WTC11 (cell line): ENCODE data around the gene STK32C. TPM values are rescaled to one million over a fixed set of nuclear protein-coding genes. Genes with fewer than 3 reads are reported as not detected.

Experiments used
- ATAC-seq: fragments of 200-7000 bp; cut with Tn5 transposase; 2 replicates; pipeline ENCODE4 v1.10.0; 2021; ENCODE audit warnings: mild to moderate bottlenecking, moderate library complexity
- CTCF ChIA-PET: fragments of 300-600 bp; sonication (Branson Sonifier 250); formaldehyde crosslinking; loops from one replicate; lab custom pipeline; 2021; ENCODE audit warnings: antibody characterized with exemption; lab: Charles Lee
- POLR2A ChIA-PET: fragments of 350-600 bp; sonication (Branson Sonifier 250); formaldehyde crosslinking; loops from one replicate; lab custom pipeline; 2021; ENCODE audit warnings: antibody characterized with exemption; lab: Charles Lee
- DNase-seq: peaks from one replicate; pipeline ENCODE4 v3.0.0; 2021; ENCODE audit warnings: low spot score
- H3K27ac Mint-ChIP-seq: 2 replicates; pipeline ENCODE4 v1.8.0; 2021; ENCODE audit warnings: mixed read lengths
- H3K27me3 Mint-ChIP-seq: 2 replicates; pipeline ENCODE4 v1.8.0; 2021; ENCODE audit warnings: low read depth, mild to moderate bottlenecking, moderate library complexity, mixed read lengths
- H3K36me3 Mint-ChIP-seq: 2 replicates; pipeline ENCODE4 v1.8.0; 2021; ENCODE audit warnings: mixed read lengths
- H3K4me1 Mint-ChIP-seq: 2 replicates; pipeline ENCODE4 v1.8.0; 2022; ENCODE audit warnings: mixed read lengths
- H3K4me3 Mint-ChIP-seq: 2 replicates; pipeline ENCODE4 v1.8.0; 2021; ENCODE audit warnings: mild to moderate bottlenecking, moderate library complexity, mixed read lengths
- H3K9me3 Mint-ChIP-seq: 2 replicates; pipeline ENCODE4 v1.8.0; 2021; ENCODE audit warnings: mixed read lengths
- ATF3 ChIP-seq: sonication (generic); formaldehyde crosslinking; conservative IDR thresholded peaks from 2 replicates; pipeline ENCODE4 v1.8.1; 2022; ENCODE audit warnings: mild to moderate bottlenecking, missing genetic modification reagents
- E2F4 ChIP-seq: sonication (generic); formaldehyde crosslinking; IDR thresholded peaks from 2 replicates; pipeline ENCODE4 v1.8.1; 2022; ENCODE audit warnings: low read depth, mild to moderate bottlenecking, moderate library complexity, missing genetic modification reagents, borderline replicate concordance
- ELF4 ChIP-seq: sonication (generic); formaldehyde crosslinking; IDR thresholded peaks from 2 replicates; pipeline ENCODE4 v1.8.1; 2022; ENCODE audit warnings: low read depth, mild to moderate bottlenecking, moderate library complexity, missing genetic modification reagents
- ETV6 ChIP-seq: sonication (generic); formaldehyde crosslinking; IDR thresholded peaks from 2 replicates; pipeline ENCODE4 v1.8.1; 2022; ENCODE audit warnings: mild to moderate bottlenecking, missing genetic modification reagents
- FOXJ3 ChIP-seq: sonication (generic); formaldehyde crosslinking; IDR thresholded peaks from 2 replicates; pipeline ENCODE4 v1.9.0; 2021; ENCODE audit warnings: missing genetic modification reagents, mild to moderate bottlenecking, borderline replicate concordance
- FOXK1 ChIP-seq: sonication (generic); formaldehyde crosslinking; IDR thresholded peaks from 2 replicates; pipeline ENCODE4 v1.8.0; 2022; ENCODE audit warnings: mild to moderate bottlenecking, moderate library complexity, missing genetic modification reagents
- FOXP1 ChIP-seq: sonication (generic); formaldehyde crosslinking; IDR thresholded peaks from 2 replicates; pipeline ENCODE4 v1.8.0; 2022; ENCODE audit warnings: missing genetic modification reagents, mild to moderate bottlenecking, moderate library complexity, borderline replicate concordance
- HMGXB4 ChIP-seq: sonication (generic); formaldehyde crosslinking; IDR thresholded peaks from 2 replicates; pipeline ENCODE4 v1.8.1; 2023; ENCODE audit warnings: mild to moderate bottlenecking, moderate library complexity, missing genetic modification reagents
- MYBL2 ChIP-seq: sonication (generic); formaldehyde crosslinking; IDR thresholded peaks from 2 replicates; pipeline ENCODE4 v1.8.1; 2023; ENCODE audit warnings: mild to moderate bottlenecking, moderate library complexity, missing genetic modification reagents
- NFATC4 ChIP-seq: fragments of 250-450 bp; sonication (Bioruptor Pico); IDR thresholded peaks from 2 replicates; pipeline ENCODE4 v1.9.0; 2021; ENCODE audit warnings: mild to moderate bottlenecking
- RELA ChIP-seq: sonication (generic); formaldehyde crosslinking; IDR thresholded peaks from 2 replicates; pipeline ENCODE4 v1.8.1; 2022; ENCODE audit warnings: missing genetic modification reagents, mild to moderate bottlenecking, borderline replicate concordance
- SP1 ChIP-seq: sonication (generic); formaldehyde crosslinking; conservative IDR thresholded peaks from 2 replicates; pipeline ENCODE4 v1.8.1; 2022; ENCODE audit warnings: missing genetic modification reagents
- TEAD4 ChIP-seq: sonication (generic); formaldehyde crosslinking; IDR thresholded peaks from 2 replicates; pipeline ENCODE4 v1.8.0; 2022; ENCODE audit warnings: mild to moderate bottlenecking, missing genetic modification reagents
- ZBTB21 ChIP-seq: sonication (generic); formaldehyde crosslinking; IDR thresholded peaks from 2 replicates; pipeline ENCODE4 v1.8.1; 2023; ENCODE audit warnings: mild to moderate bottlenecking, missing genetic modification reagents, borderline replicate concordance
- ZNF219 ChIP-seq: sonication (generic); formaldehyde crosslinking; IDR thresholded peaks from 2 replicates; pipeline ENCODE4 v1.8.0; 2023; ENCODE audit warnings: missing genetic modification reagents, mild to moderate bottlenecking, borderline replicate concordance
- ZNF263 ChIP-seq: sonication (generic); formaldehyde crosslinking; IDR thresholded peaks from 2 replicates; pipeline ENCODE4 v1.8.1; 2022; ENCODE audit warnings: low read depth, mild to moderate bottlenecking, moderate library complexity, missing genetic modification reagents
- ZNF317 ChIP-seq: sonication (generic); formaldehyde crosslinking; IDR thresholded peaks from 2 replicates; pipeline ENCODE4 v1.8.1; 2023; ENCODE audit warnings: low read depth, mild to moderate bottlenecking, moderate library complexity, missing genetic modification reagents, borderline replicate concordance
- ZNF423 ChIP-seq: fragments of 250-450 bp; sonication (Bioruptor Pico); IDR thresholded peaks from 2 replicates; pipeline ENCODE4 v2.1.2; 2022; ENCODE audit warnings: mild to moderate bottlenecking, moderate library complexity
- ZNF671 ChIP-seq: fragments of 250-450 bp; sonication (Bioruptor Pico); IDR thresholded peaks from 2 replicates; pipeline ENCODE4 v1.8.0; 2021; ENCODE audit warnings: mild to moderate bottlenecking
- total RNA-seq: library from RNA; stranded (reverse); gene quantifications from 3 replicates; pipeline ENCODE4 v1.2.3, GENCODE V29; 2021
- TF ChIP-seq, protein P1 (sequence below): sonication (generic); formaldehyde crosslinking; IDR thresholded peaks from 2 replicates; pipeline ENCODE4 v1.8.0; 2022; ENCODE audit warnings: mild to moderate bottlenecking, missing genetic modification reagents
- TF ChIP-seq, protein P2 (sequence below): sonication (generic); formaldehyde crosslinking; IDR thresholded peaks from 2 replicates; pipeline ENCODE4 v1.8.1; 2022; ENCODE audit warnings: mild to moderate bottlenecking, moderate library complexity, missing genetic modification reagents

Gene STK32C
- total RNA-seq, 1 experiment from 2014 or later = 20.7 TPM

DNA sequence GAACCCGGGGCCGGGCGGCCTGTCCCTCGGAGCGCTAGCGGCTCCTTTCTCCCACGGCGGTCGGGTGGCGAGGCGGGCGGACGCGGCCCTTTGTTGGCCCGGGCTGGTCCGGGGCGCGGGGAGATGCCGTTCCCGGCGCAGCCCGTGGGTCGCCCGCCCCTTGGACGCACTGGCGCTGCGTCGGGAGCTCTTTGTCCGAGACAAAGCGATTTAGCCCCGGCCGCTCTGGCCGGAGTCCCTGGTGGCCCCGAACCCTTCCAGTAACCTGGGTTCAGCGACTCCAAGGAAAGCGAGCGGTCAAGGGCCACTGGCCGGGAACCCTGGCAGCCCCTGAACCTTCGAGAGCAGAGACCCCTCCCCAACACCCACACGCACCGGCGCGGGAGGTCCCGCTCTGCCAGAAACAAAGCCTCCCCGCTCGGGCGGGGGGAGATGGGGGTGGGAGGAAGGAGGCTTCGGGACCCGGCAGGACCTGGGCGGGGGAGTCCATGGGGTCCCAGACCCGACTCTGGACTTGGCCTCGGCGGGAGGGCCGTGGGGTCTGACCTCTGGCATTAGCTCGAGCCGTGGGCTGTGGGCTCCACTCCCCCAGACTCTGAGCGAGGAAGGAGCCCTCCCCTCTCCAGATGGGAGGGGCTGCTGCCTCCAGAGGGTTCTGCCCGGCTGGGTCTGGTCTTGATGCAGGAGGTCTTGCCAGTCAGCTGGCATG is 120.2 kb downstream of the STK32C start (continued):
- TF ChIP-seq TEAD4 (CRISPR knock-in tag) (no peak), FOXJ3 (no peak), E2F4 (CRISPR knock-in tag) (no peak), NFATC4 (CRISPR knock-in tag) (no peak), ZNF263 (CRISPR knock-in tag) (no peak)
- TF ChIP-seq, protein P1, sequence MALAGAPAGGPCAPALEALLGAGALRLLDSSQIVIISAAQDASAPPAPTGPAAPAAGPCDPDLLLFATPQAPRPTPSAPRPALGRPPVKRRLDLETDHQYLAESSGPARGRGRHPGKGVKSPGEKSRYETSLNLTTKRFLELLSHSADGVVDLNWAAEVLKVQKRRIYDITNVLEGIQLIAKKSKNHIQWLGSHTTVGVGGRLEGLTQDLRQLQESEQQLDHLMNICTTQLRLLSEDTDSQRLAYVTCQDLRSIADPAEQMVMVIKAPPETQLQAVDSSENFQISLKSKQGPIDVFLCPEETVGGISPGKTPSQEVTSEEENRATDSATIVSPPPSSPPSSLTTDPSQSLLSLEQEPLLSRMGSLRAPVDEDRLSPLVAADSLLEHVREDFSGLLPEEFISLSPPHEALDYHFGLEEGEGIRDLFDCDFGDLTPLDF = no peak

GRCh38 chr10:132186488-132187429 is 121.0 kb downstream of the STK32C start, which contains the start of gene DPYSL4:
Gene DPYSL4, plus strand, starts transcription at chr10:132186948. Its CDS starts 116 bp downstream, at chr10:132187064.
- no peak within 1 kb of the TSS for H3K27ac Mint-ChIP-seq
- TF ChIP-seq ZNF317 (CRISPR knock-in tag) (no peak), ZNF423 (CRISPR knock-in tag) (0 out of 2 replicates have a peak, but pooled peaks have one; percentile 11), SP1 (CRISPR knock-in tag) (peak; percentile 10; the same call in 1 of the 2 replicates)
- peaks cover 9% of the 10 kb centered on the region for H3K4me1 Mint-ChIP-seq
- CTCF ChIA-PET = interaction anchor here (1.0 to 1.6 kb wide), 4 partner anchors 11 to 244 kb away, joined by 3 to 5 read pairs (median 4); no protein-coding TSS in a partner anchor
- H3K27me3 Mint-ChIP-seq = peaks cover 63% of the 10 kb centered on the region
- POLR2A ChIA-PET = no interaction called here
- ATAC-seq (peak; percentile 43), DNase-seq (no peak)
- peaks cover 8% of the 10 kb centered on the region; the same call in 1 of the 2 replicates for H3K36me3 Mint-ChIP-seq
- H3K4me3 Mint-ChIP-seq = peak within 1 kb of the TSS; percentile 65
- peaks cover 4% of the 10 kb centered on the region for H3K9me3 Mint-ChIP-seq

DNA sequence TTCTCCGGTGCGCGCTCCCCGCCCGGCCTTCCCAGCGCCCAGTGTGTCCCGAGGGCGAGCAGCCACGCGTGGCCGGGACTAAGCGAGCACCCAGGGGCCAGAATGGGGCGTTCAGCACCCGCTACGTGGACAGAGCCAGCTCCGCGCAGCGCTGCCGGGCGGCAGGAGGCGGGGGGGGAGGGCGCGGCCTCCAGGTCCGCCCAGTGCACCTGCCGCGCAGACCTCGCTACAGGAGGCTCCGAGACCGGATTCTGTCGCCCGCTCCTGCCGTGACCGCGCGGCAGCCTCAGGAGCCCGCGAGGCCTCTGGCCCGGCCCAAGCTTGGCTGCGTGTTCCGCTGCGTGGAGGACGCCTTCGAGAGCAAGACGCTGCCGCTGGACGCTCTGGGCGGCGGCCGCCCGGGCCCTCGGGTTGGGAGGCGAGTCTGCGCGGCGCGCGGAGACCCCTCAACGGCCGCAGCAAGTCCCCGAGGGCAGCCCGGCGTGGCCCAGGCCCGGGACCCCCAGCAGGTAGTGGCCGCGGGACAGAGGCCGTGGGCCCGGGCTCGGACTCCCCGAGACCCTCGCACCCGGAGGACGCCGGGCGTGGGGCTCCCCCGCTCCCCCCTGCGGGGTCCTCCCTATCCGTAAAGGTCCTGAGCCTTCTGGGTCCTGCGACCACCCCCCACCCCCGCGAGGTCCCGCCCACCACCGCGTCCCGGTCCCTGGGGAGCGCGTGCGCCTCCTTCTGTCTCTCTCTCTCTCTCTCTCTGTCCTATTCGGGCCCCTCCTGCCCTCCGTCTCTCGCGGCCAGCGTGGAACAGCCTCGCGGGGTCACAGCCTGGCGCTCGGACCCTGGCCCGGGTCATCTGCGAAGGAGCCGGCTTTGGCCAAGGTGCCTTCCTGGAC is 121.9 kb downstream of the STK32C start:
- H3K4me3 Mint-ChIP-seq = peak overlapping the region; percentile 65
- H3K27me3 Mint-ChIP-seq = peaks cover 63% of the 10 kb centered on the region
- peaks cover 8% of the 10 kb centered on the region; the same call in 1 of the 2 replicates for H3K36me3 Mint-ChIP-seq
- no peak overlapping the region for H3K27ac Mint-ChIP-seq
- peak; percentile 69 for DNase-seq
- H3K9me3 Mint-ChIP-seq = peaks cover 4% of the 10 kb centered on the region
- peak; percentile 38 for ATAC-seq
- peaks cover 9% of the 10 kb centered on the region for H3K4me1 Mint-ChIP-seq
- POLR2A ChIA-PET = no interaction called here
- CTCF ChIA-PET = interaction anchor here (1.0 to 1.2 kb wide), 2 partner anchors 10 to 175 kb away, joined by 3 to 4 read pairs; no protein-coding TSS in a partner anchor
- TF ChIP-seq ZNF219 = peak; percentile 74; the same call in 1 of the 2 replicates
- TF ChIP-seq SP1 (CRISPR knock-in tag) = peak; percentile 53; the same call in 1 of the 2 replicates
- no peak for TF ChIP-seq ETV6 (CRISPR knock-in tag)
- peak; percentile 71; the same call in 1 of the 2 replicates for TF ChIP-seq MYBL2
- TF ChIP-seq, protein P2, sequence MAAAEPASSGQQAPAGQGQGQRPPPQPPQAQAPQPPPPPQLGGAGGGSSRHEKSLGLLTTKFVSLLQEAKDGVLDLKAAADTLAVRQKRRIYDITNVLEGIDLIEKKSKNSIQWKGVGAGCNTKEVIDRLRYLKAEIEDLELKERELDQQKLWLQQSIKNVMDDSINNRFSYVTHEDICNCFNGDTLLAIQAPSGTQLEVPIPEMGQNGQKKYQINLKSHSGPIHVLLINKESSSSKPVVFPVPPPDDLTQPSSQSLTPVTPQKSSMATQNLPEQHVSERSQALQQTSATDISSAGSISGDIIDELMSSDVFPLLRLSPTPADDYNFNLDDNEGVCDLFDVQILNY (CRISPR knock-in tag) = peak; percentile 72
- peak; percentile 67; the same call in 1 of the 2 replicates for TF ChIP-seq FOXK1
- TF ChIP-seq ZBTB21 (CRISPR knock-in tag) = peak; percentile 63; the same call in 1 of the 2 replicates
- TF ChIP-seq ELF4 (CRISPR knock-in tag) = 0 out of 2 replicates have a peak, but pooled peaks have one; percentile 51
- no peak for TF ChIP-seq ATF3
- peak; percentile 41; the same call in 1 of the 2 replicates for TF ChIP-seq E2F4 (CRISPR knock-in tag)
- peak; percentile 67 for TF ChIP-seq FOXP1
- TF ChIP-seq RELA (CRISPR knock-in tag) = no peak
- peak; percentile 60; the same call in 1 of the 2 replicates for TF ChIP-seq HMGXB4 (CRISPR knock-in tag)
- no peak for TF ChIP-seq ZNF671 (CRISPR knock-in tag)
